GM23338 (cell line): ENCODE results near the gene GAB2. TPM values are rescaled to one million over a fixed set of nuclear protein-coding genes. Genes with fewer than 3 reads are reported as not detected.

Source experiments
- ATAC-seq: fragments of 200-7000 bp; cut with Tn5 transposase; 3 replicates; pipeline ENCODE4 v1.9.1; 2020
- DNase-seq: peaks from one replicate; pipeline ENCODE4 v3.0.0-alpha.2; 2015; ENCODE audit warnings: low spot score
- H2AFZ ChIP-seq: fragments of 200-600 bp; sonication (generic); 2 replicates; pipeline ENCODE4 v1.8.0; 2016; ENCODE audit warnings: antibody characterized with exemption, mild to moderate bottlenecking, moderate library complexity
- H3F3A ChIP-seq: fragments of 200-600 bp; sonication (generic); replicated peaks from 2 replicates; pipeline ENCODE4 v1.8.0; 2017; ENCODE audit warnings: antibody characterized with exemption, mixed run types, low read depth
- H3K27ac ChIP-seq: fragments of 200-600 bp; sonication (generic); 2 replicates; pipeline ENCODE4 v1.6.1; 2016; ENCODE audit warnings: low read depth
- H3K27me3 ChIP-seq: fragments of 200-600 bp; sonication (generic); 2 replicates; pipeline ENCODE4 v1.8.0; 2016; ENCODE audit warnings: mild to moderate bottlenecking, mixed run types, moderate library complexity; ENCODE audit not compliant: insufficient read depth
- H3K36me3 ChIP-seq: fragments of 200-600 bp; sonication (generic); 2 replicates; pipeline ENCODE4 v1.8.0; 2016; ENCODE audit warnings: mild to moderate bottlenecking; ENCODE audit not compliant: insufficient read depth
- H3K4me1 ChIP-seq: fragments of 200-600 bp; sonication (generic); 2 replicates; pipeline ENCODE4 v1.8.0; 2016; ENCODE audit warnings: mild to moderate bottlenecking, moderate library complexity; ENCODE audit not compliant: insufficient read depth
- H3K4me2 ChIP-seq: fragments of 200-600 bp; sonication (generic); 2 replicates; pipeline ENCODE4 v1.7.1; 2017; ENCODE audit warnings: mixed run types
- H3K4me3 ChIP-seq: fragments of 200-600 bp; sonication (generic); 2 replicates; pipeline ENCODE4 v1.6.1; 2016; ENCODE audit warnings: mixed run types
- H3K79me2 ChIP-seq: fragments of 200-600 bp; sonication (generic); replicated peaks from 2 replicates; pipeline ENCODE4 v1.8.0; 2017; ENCODE audit warnings: mild to moderate bottlenecking; ENCODE audit not compliant: insufficient read depth
- H3K9me2 ChIP-seq: fragments of 200-600 bp; sonication (generic); 2 replicates; pipeline ENCODE4 v1.8.0; 2017; ENCODE audit not compliant: insufficient read depth
- H4K20me1 ChIP-seq: fragments of 200-600 bp; sonication (generic); replicated peaks from 2 replicates; pipeline ENCODE4 v1.8.0; 2017; ENCODE audit warnings: mild to moderate bottlenecking; ENCODE audit not compliant: insufficient read depth
- H3K27ac Mint-ChIP-seq: 2 replicates; pipeline ENCODE4 v1.8.0; 2020; ENCODE audit warnings: inconsistent platforms, mild to moderate bottlenecking, moderate library complexity, mixed read lengths
- H3K27me3 Mint-ChIP-seq: 3 replicates; pipeline ENCODE4 v1.8.0; 2022; ENCODE audit warnings: low read depth, mild to moderate bottlenecking, moderate library complexity, mixed read lengths, inconsistent platforms; ENCODE audit not compliant: insufficient read depth, poor library complexity
- H3K36me3 Mint-ChIP-seq: 3 replicates; pipeline ENCODE4 v1.8.0; 2021; ENCODE audit warnings: low read depth, mild to moderate bottlenecking, inconsistent platforms, moderate library complexity, mixed read lengths
- H3K4me1 Mint-ChIP-seq: 3 replicates; pipeline ENCODE4 v1.8.0; 2020; ENCODE audit warnings: mild to moderate bottlenecking, inconsistent platforms, mixed read lengths
- H3K4me3 Mint-ChIP-seq: 3 replicates; pipeline ENCODE4 v1.8.0; 2021; ENCODE audit warnings: moderate library complexity, mild to moderate bottlenecking, inconsistent platforms, mixed read lengths
- H3K9me3 Mint-ChIP-seq: 3 replicates; pipeline ENCODE4 v1.8.0; 2020; ENCODE audit warnings: moderate library complexity, mild to moderate bottlenecking, inconsistent platforms, mixed read lengths
- CREB1 ChIP-seq: fragments of 250-450 bp; sonication (Bioruptor Pico); IDR thresholded peaks from 2 replicates; pipeline ENCODE4 v1.5.0; 2020; ENCODE audit warnings: low read depth, mild to moderate bottlenecking, moderate library complexity
- CTCF ChIP-seq, 2 experiments: fragments of 200-600 bp in 1 of 2; sonication (generic) in 1 of 2; conservative IDR thresholded peaks; 2 replicates each; pipeline versions ENCODE4 v1.5.1 to v1.6.1; 2016 to 2017; ENCODE audit warnings: antibody characterized with exemption in 2 of 2, low read depth in 2 of 2, mild to moderate bottlenecking in 2 of 2, moderate library complexity in 1 of 2
- JUNB ChIP-seq: IDR thresholded peaks from one replicate; pipeline ENCODE4 v1.6.1; 2016; ENCODE audit warnings: antibody characterized with exemption; ENCODE audit not compliant: unreplicated experiment
- NANOG ChIP-seq: IDR thresholded peaks from 2 replicates; pipeline ENCODE4 v1.6.1; 2016; ENCODE audit warnings: antibody characterized with exemption, borderline replicate concordance
- POLR2AphosphoS5 ChIP-seq: IDR thresholded peaks from 2 replicates; pipeline ENCODE4 v1.6.1; 2016; ENCODE audit warnings: antibody characterized with exemption, low read depth
- STAT1 ChIP-seq: IDR thresholded peaks from one replicate; pipeline ENCODE4 v1.6.1; 2016; ENCODE audit warnings: antibody characterized with exemption; ENCODE audit not compliant: unreplicated experiment
- ZNF114 ChIP-seq: fragments of 250-450 bp; sonication (Bioruptor Pico); IDR thresholded peaks from 2 replicates; pipeline ENCODE4 v1.5.0; 2020; ENCODE audit warnings: mild to moderate bottlenecking, moderate library complexity
- ZNF331 ChIP-seq: fragments of 250-450 bp; sonication (Bioruptor Pico); IDR thresholded peaks from 2 replicates; pipeline ENCODE4 v1.5.0; 2020; ENCODE audit warnings: low read depth, mild to moderate bottlenecking, moderate library complexity
- ZNF462 ChIP-seq: fragments of 250-450 bp; sonication (Bioruptor Pico); IDR thresholded peaks from 2 replicates; pipeline ENCODE4 v1.5.0; 2020; ENCODE audit warnings: mild to moderate bottlenecking, moderate library complexity
- polyA plus RNA-seq: library from polyadenylated mRNA; unstranded; fragments of >200 nt; fragmentation: Nextera tagmentation; extraction: Ambion mirVana; gene quantifications from 2 replicates; pipeline ENCODE4 v1.2.1, GENCODE V29; 2016
- total RNA-seq: library from RNA; depleted of rRNA; stranded (reverse); fragments of >200 nt; shearing (Covaris generic); gene quantifications from 2 replicates; pipeline ENCODE4 v1.2.3, GENCODE V29; 2014

The GAB2 gene
- total and polyA plus RNA-seq, 2 experiments from 2014 or later = 2.0 to 10.8 TPM

DNA sequence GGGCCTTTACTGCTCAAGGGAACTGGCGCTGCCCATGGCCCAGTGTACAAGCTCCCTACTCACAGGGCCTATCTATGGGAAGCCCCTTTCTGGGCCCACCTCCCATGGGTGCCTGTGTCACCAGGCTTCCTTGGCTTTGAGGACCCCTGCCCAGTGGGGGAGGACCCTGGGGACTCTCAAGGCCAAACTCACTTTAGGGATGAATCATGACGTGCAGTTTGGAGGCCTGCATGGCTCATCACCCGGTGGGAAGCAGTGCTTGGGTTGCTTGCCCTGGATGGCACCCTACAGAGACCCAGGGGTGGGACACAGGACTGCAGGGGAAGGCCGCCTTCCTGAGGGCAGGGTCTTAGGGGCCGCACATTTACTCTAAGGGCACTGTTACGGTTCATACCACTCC lies 245.7 kb downstream of the GAB2 start:
- Histone ChIP-seq H3K4me1 (no peaks in the 10 kb centered on the region), H4K20me1 (no peaks in the 10 kb centered on the region), H3K9me2 (no peaks in the 10 kb centered on the region), H3F3A (no peaks in the 10 kb centered on the region), H3K27me3 (no peaks in the 10 kb centered on the region), H3K36me3 (no peaks in the 10 kb centered on the region), H3K4me3 (no peak overlapping the region), H3K27ac (no peak overlapping the region), H3K4me2 (no peak overlapping the region), H2AFZ (no peak overlapping the region), H3K79me2 (no peaks in the 10 kb centered on the region)
- no peak overlapping the region for H3K27ac Mint-ChIP-seq
- peaks cover 7% of the 10 kb centered on the region; the same call in 1 of the 3 replicates for H3K36me3 Mint-ChIP-seq
- DNase-seq = no peak
- no peaks in the 10 kb centered on the region for H3K4me1 Mint-ChIP-seq
- H3K4me3 Mint-ChIP-seq = no peak overlapping the region
- no peaks in the 10 kb centered on the region; the same call in 2 of the 3 replicates for H3K9me3 Mint-ChIP-seq
- no peak for TF ChIP-seq JUNB
- no peak for TF ChIP-seq ZNF331 (CRISPR knock-in tag)
- no peak for TF ChIP-seq ZNF462 (CRISPR knock-in tag)
- no peak for TF ChIP-seq STAT1
- no peak for TF ChIP-seq NANOG
- no peak for TF ChIP-seq CREB1
- TF ChIP-seq POLR2AphosphoS5 = no peak
- no peak for TF ChIP-seq CTCF (conservative IDR thresholded peaks at IDR 0.05; ENCODE audit: low read depth in 2 of 2)
- TF ChIP-seq ZNF114 (CRISPR knock-in tag) = no peak
- H3K27me3 Mint-ChIP-seq = peaks cover 9% of the 10 kb centered on the region
- no peak for ATAC-seq
